NCI-H1436 treated with DMSO at 0.1 percent for 48 hours (cell line): ENCODE measurements around the gene ADH1C.
"Not testable (repeated sequence)": the region's sequence is repeated elsewhere in the genome, so short reads cannot be mapped to it uniquely, and the experiment has no call there.

Experiments
- DNase-seq: peaks from one replicate; lab custom pipeline; 2025; lab: John Stamatoyannopoulos, UW

Gene ADH1C

GRCh38 chr4:99352602-99353537 lies at the start of gene ADH1C:
Gene ADH1C, minus strand, starts transcription at chr4:99352746. Its CDS starts 71 bp downstream, at chr4:99352675.
- DNase-seq, result no peak

- no peak for DNase-seq
These were observed 48.3 kb upstream of the ADH1C start for GRCh38 chr4:99400831-99401230.

GRCh38 chr4:99399017-99399416 lies 46.5 kb upstream of the ADH1C start:
- no peak for DNase-seq

- DNase-seq, result no peak
These were observed 43.2 kb upstream of the ADH1C start for GRCh38 chr4:99395595-99396364.

- DNase-seq, result no peak
These were observed 42.4 kb upstream of the ADH1C start for GRCh38 chr4:99394896-99395295.

- DNase-seq, result no peak
These were observed 37.5 kb upstream of the ADH1C start for GRCh38 chr4:99390055-99390454.

GRCh38 chr4:99389606-99390005 lies 37.1 kb upstream of the ADH1C start:
- no peak for DNase-seq

GRCh38 chr4:99383833-99384392 lies 31.4 kb upstream of the ADH1C start:
- DNase-seq, result no peak

GRCh38 chr4:99383399-99383798 lies 30.9 kb upstream of the ADH1C start:
- DNase-seq, result no peak

GRCh38 chr4:99382745-99383360 lies 30.3 kb upstream of the ADH1C start:
- no peak for DNase-seq

GRCh38 chr4:99381588-99382175 lies 29.1 kb upstream of the ADH1C start:
- DNase-seq, result no peak

GRCh38 chr4:99379571-99379970 lies 27.0 kb upstream of the ADH1C start:
- DNase-seq, result no peak

- DNase-seq, result no peak
These were observed 26.3 kb upstream of the ADH1C start for GRCh38 chr4:99378876-99379275.

- DNase-seq, result not testable (repeated sequence)
These were observed 24.8 kb upstream of the ADH1C start for GRCh38 chr4:99377341-99377740.

GRCh38 chr4:99372464-99372863 lies 19.9 kb upstream of the ADH1C start:
- not testable (repeated sequence) for DNase-seq

- DNase-seq, result not testable (repeated sequence)
These were observed 15.3 kb upstream of the ADH1C start for GRCh38 chr4:99367817-99368216.

- DNase-seq, result no peak
These were observed 13.9 kb upstream of the ADH1C start for GRCh38 chr4:99366491-99366890.

- DNase-seq, result no peak
These were observed 10.2 kb upstream of the ADH1C start for GRCh38 chr4:99362768-99363167.

- no peak for DNase-seq
These were observed 9.3 kb upstream of the ADH1C start for GRCh38 chr4:99361899-99362275.

GRCh38 chr4:99361268-99361898 lies 8.8 kb upstream of the ADH1C start:
- no peak for DNase-seq

GRCh38 chr4:99359480-99360204 lies 7.1 kb upstream of the ADH1C start:
- DNase-seq, result no peak
